ENCODE data around the gene RAB11FIP4.
A peak's percentile ranks its signal among the peaks of the same experiment; 100 is the strongest.

RAB11FIP4 gene

DNA sequence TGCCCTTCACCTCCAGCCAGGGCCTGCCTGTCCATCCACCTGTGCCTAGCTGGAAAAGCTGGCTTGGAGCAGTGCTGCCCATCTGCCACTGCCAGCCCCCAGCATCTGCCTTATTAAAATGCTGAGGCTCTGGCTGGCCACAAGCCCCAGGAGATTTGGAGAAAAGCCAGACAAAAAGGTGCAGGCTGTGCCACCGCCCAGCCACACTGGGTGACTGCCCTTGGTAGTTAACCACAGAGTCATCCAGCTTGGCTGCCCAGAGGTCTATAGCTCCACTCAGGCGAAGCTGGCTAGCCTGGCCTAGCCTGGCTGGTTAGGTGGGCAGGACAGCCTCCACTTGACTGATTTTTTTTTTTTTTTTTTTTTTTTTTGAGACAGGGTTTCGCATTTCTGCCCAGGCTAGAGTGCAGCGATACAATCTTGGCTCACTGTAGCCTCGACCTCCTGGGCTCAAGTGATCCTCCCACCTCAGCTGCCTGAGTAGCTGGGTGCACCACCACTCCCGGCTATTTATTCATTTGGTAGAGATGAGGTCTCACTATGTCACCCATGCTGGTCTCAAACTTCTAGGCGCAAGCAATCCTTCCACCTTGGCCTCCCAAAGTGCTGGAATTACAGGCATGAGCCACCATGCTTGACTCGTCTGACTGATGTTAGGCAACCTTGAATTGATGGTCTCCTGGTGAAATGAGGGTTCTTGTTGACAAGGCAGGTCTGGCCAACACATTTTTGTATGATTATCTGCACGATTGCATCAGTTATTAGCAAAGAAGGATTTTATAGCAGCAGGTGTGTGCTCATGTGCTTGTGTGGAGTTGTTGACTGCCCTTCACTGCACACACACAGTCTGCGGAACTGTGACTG, 103.8 kb downstream of the RAB11FIP4 start:
- Histone ChIP-seq H3K4me1 (ENCODE audit: insufficient read depth, low read length, poor library complexity, severe bottlenecking) (peaks cover 89% of the 10 kb centered on the region), H4K20me1 (ENCODE audit: insufficient read depth, low read length, poor library complexity, severe bottlenecking) (no peaks in the 10 kb centered on the region), H3K36me3 (ENCODE audit: insufficient read depth, low read length) (no peaks in the 10 kb centered on the region), H3K79me2 (ENCODE audit: insufficient read depth, low read length) (peaks cover 50% of the 10 kb centered on the region; the same call in 1 of the 2 replicates), H3K4me2 (ENCODE audit: low read depth, low read length, poor library complexity, severe bottlenecking) (peak overlapping the region; percentile 59), H3K9ac (ENCODE audit: low read depth, low read length, poor library complexity, severe bottlenecking) (peak overlapping the region; percentile 56), H3K4me3 (ENCODE audit: low read length, poor library complexity, severe bottlenecking) (peak overlapping the region; percentile 27), H3F3A (ENCODE audit: low read depth) (peaks cover 8% of the 10 kb centered on the region), H3K9me2 (replicated peaks; ENCODE audit: low read depth, low read length) (no peaks in the 10 kb centered on the region), H3K9me3 (ENCODE audit: insufficient read depth, low read depth, low read length) (no peaks in the 10 kb centered on the region), H2AFZ (ENCODE audit: low read length) (no peak overlapping the region), H3K27me3 (ENCODE audit: insufficient read depth, low read length, poor library complexity, severe bottlenecking) (no peaks in the 10 kb centered on the region)
- TF ChIP-seq EZH2phosphoT487 (IDR thresholded peaks at IDR 0.05; ENCODE audit: borderline replicate concordance): no peak
- TF ChIP-seq, protein P1, sequence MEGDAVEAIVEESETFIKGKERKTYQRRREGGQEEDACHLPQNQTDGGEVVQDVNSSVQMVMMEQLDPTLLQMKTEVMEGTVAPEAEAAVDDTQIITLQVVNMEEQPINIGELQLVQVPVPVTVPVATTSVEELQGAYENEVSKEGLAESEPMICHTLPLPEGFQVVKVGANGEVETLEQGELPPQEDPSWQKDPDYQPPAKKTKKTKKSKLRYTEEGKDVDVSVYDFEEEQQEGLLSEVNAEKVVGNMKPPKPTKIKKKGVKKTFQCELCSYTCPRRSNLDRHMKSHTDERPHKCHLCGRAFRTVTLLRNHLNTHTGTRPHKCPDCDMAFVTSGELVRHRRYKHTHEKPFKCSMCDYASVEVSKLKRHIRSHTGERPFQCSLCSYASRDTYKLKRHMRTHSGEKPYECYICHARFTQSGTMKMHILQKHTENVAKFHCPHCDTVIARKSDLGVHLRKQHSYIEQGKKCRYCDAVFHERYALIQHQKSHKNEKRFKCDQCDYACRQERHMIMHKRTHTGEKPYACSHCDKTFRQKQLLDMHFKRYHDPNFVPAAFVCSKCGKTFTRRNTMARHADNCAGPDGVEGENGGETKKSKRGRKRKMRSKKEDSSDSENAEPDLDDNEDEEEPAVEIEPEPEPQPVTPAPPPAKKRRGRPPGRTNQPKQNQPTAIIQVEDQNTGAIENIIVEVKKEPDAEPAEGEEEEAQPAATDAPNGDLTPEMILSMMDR (conservative IDR thresholded peaks at IDR 0.05; ENCODE audit: low read length): no peak

DNA sequence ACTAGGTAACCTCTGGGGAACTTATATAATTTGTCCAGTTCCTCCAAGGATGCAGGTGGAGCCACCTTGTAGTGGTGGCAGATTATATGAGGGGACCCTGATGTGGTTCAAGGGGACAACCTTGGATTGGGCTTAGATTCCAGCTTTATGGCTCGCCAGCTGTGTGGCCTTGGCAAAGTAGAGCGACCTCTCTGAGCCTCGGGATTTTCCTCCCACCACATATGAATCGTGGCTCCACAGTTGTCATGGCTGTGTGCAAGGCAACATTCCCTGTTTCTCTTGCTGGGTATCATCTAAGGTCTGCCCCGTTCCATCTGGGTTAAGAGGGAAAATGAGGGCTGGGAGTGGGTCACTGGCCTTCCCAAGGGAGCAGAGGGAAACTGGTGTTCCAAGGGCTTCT, 104.6 kb downstream of the RAB11FIP4 start:
- Histone ChIP-seq H3K9ac (ENCODE audit: low read depth, low read length, poor library complexity, severe bottlenecking) (no peak overlapping the region), H3K4me1 (ENCODE audit: insufficient read depth, low read length, poor library complexity, severe bottlenecking) (peaks cover 89% of the 10 kb centered on the region), H3K4me3 (ENCODE audit: low read length, poor library complexity, severe bottlenecking) (no peak overlapping the region), H3K79me2 (ENCODE audit: insufficient read depth, low read length) (peaks cover 45% of the 10 kb centered on the region; the same call in 1 of the 2 replicates), H4K20me1 (ENCODE audit: insufficient read depth, low read length, poor library complexity, severe bottlenecking) (no peaks in the 10 kb centered on the region), H3K36me3 (ENCODE audit: insufficient read depth, low read length) (no peaks in the 10 kb centered on the region), H3K9me2 (replicated peaks; ENCODE audit: low read depth, low read length) (no peaks in the 10 kb centered on the region), H3K27me3 (ENCODE audit: insufficient read depth, low read length, poor library complexity, severe bottlenecking) (no peaks in the 10 kb centered on the region), H3K9me3 (ENCODE audit: insufficient read depth, low read depth, low read length) (no peaks in the 10 kb centered on the region), H3K4me2 (ENCODE audit: low read depth, low read length, poor library complexity, severe bottlenecking) (peak overlapping the region; percentile 59), H2AFZ (ENCODE audit: low read length) (no peak overlapping the region), H3F3A (ENCODE audit: low read depth) (peaks cover 8% of the 10 kb centered on the region)
- TF ChIP-seq EZH2phosphoT487 (IDR thresholded peaks at IDR 0.05; ENCODE audit: borderline replicate concordance): no peak
- TF ChIP-seq, protein P1 (conservative IDR thresholded peaks at IDR 0.05; ENCODE audit: low read length): no peak

DNA sequence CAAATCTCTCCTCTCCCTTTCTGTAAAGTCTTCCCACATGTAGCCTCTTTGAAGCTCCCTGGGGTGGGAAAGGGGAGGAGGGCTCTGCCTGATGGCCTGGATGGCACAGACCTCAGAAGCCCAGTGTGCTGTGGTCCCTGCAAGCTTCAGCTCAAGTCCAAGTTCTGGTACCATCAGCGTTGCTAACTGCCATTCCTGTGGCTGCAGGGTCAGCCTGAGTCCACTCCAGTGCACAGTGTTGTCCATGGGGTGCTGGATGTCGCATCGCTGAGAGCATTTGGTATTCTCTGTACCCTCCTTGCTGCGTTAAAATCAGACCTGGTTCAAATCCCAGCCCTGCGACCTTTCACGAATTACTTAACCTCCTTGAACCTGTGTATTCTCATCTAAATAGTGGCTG, 105.1 kb downstream of the RAB11FIP4 start:
- Histone ChIP-seq H3K9me3 (ENCODE audit: insufficient read depth, low read depth, low read length) (no peaks in the 10 kb centered on the region), H3K9ac (ENCODE audit: low read depth, low read length, poor library complexity, severe bottlenecking) (no peak overlapping the region), H3K4me1 (ENCODE audit: insufficient read depth, low read length, poor library complexity, severe bottlenecking) (peaks cover 88% of the 10 kb centered on the region), H3K9me2 (replicated peaks; ENCODE audit: low read depth, low read length) (no peaks in the 10 kb centered on the region), H3K79me2 (ENCODE audit: insufficient read depth, low read length) (peaks cover 45% of the 10 kb centered on the region; the same call in 1 of the 2 replicates), H3F3A (ENCODE audit: low read depth) (peaks cover 8% of the 10 kb centered on the region), H3K4me3 (ENCODE audit: low read length, poor library complexity, severe bottlenecking) (no peak overlapping the region), H3K4me2 (ENCODE audit: low read depth, low read length, poor library complexity, severe bottlenecking) (no peak overlapping the region), H3K36me3 (ENCODE audit: insufficient read depth, low read length) (no peaks in the 10 kb centered on the region), H2AFZ (ENCODE audit: low read length) (no peak overlapping the region), H4K20me1 (ENCODE audit: insufficient read depth, low read length, poor library complexity, severe bottlenecking) (no peaks in the 10 kb centered on the region), H3K27me3 (ENCODE audit: insufficient read depth, low read length, poor library complexity, severe bottlenecking) (no peaks in the 10 kb centered on the region)
- TF ChIP-seq EZH2phosphoT487 (IDR thresholded peaks at IDR 0.05; ENCODE audit: borderline replicate concordance): no peak
- TF ChIP-seq, protein P1 (conservative IDR thresholded peaks at IDR 0.05; ENCODE audit: low read length): no peak
